ENCODE data around the gene PPP1R9B. TPM values are rescaled to one million over a fixed set of nuclear protein-coding genes. Genes with fewer than 3 reads are reported as not detected.

The PPP1R9B gene
- total and polyA plus RNA-seq, 4 donors: 0.90 to 26.1 (median 7.1) TPM

GRCh38 chr17:50188921-50189549 is 38.6 kb upstream of the PPP1R9B start:
- 84% methylated on average over 11 of the region's 11 CpGs for WGBS
- Histone ChIP-seq H3K9ac (ENCODE audit: low read depth in 1 of 2, low read length in 2 of 2) (no peak overlapping the region), H3K27me3 (ENCODE audit: control insufficient read depth in 4 of 4, insufficient read depth in 4 of 4, low read length in 3 of 4) (no peaks in the 10 kb centered on the region), H3K4me1 (ENCODE audit: control insufficient read depth in 4 of 4, insufficient read depth in 4 of 4, low read length in 3 of 4) (no peaks in the 10 kb centered on the region), H3K9me3 (ENCODE audit: control insufficient read depth in 4 of 4, low read length in 3 of 4) (no peaks in the 10 kb centered on the region), H3K36me3 (ENCODE audit: control insufficient read depth in 4 of 4, insufficient read depth in 3 of 4, low read depth in 1 of 4, low read length in 3 of 4) (peaks cover 0 to 2% (median 0%) of the 10 kb centered on the region in 4 donors), H3K4me3 (ENCODE audit: low read depth in 1 of 3, low read length in 3 of 3) (no peak overlapping the region), H3K27ac (ENCODE audit: low read depth in 1 of 2, low read length in 2 of 2) (no peak overlapping the region)
- no peak for TF ChIP-seq CTCF (IDR thresholded peaks at IDR 0.05; ENCODE audit: low read depth, low read length, missing input control)
- TF ChIP-seq YY1 (IDR thresholded peaks at IDR 0.05): no peak
- no peak for TF ChIP-seq HNF4A (conservative IDR thresholded peaks at IDR 0.05)
- TF ChIP-seq FOXA2 (IDR thresholded peaks at IDR 0.05): no peak
- no peak for DNase-seq (ENCODE audit: low spot score)

- no peaks in the 10 kb centered on the region for H3K27me3 ChIP-seq (ENCODE audit: control insufficient read depth in 4 of 4, insufficient read depth in 4 of 4, low read length in 3 of 4)
- TF ChIP-seq CTCF (IDR thresholded peaks at IDR 0.05; ENCODE audit: low read depth, low read length, missing input control): no peak
- no peak for TF ChIP-seq ATF3 (IDR thresholded peaks at IDR 0.05)
- TF ChIP-seq TAF1 (conservative IDR thresholded peaks at IDR 0.05): no peak
- TF ChIP-seq RXRA (IDR thresholded peaks at IDR 0.05): no peak
- TF ChIP-seq EGR1 (IDR thresholded peaks at IDR 0.05; ENCODE audit: low read depth in 2 of 2): no peak
- no peak for TF ChIP-seq RAD21 (IDR thresholded peaks at IDR 0.05)
- TF ChIP-seq REST (IDR thresholded peaks at IDR 0.05): no peak
- no peak overlapping the region for H3K4me3 ChIP-seq (ENCODE audit: low read depth in 1 of 3, low read length in 3 of 3)
- 86% methylated on average over 13 of the region's 13 CpGs for WGBS
- DNase-seq (ENCODE audit: low spot score): no peak
- no peak overlapping the region for H3K9ac ChIP-seq (ENCODE audit: low read depth in 1 of 2, low read length in 2 of 2)
- H3K27ac ChIP-seq (ENCODE audit: low read depth in 1 of 2, low read length in 2 of 2): no peak overlapping the region
- H3K4me1 ChIP-seq (ENCODE audit: control insufficient read depth in 4 of 4, insufficient read depth in 4 of 4, low read length in 3 of 4): no peaks in the 10 kb centered on the region
- H3K9me3 ChIP-seq (ENCODE audit: control insufficient read depth in 4 of 4, low read length in 3 of 4): no peaks in the 10 kb centered on the region
- peaks cover 0 to 2% (median 0%) of the 10 kb centered on the region in 4 donors for H3K36me3 ChIP-seq (ENCODE audit: control insufficient read depth in 4 of 4, insufficient read depth in 3 of 4, low read depth in 1 of 4, low read length in 3 of 4)
Observed at GRCh38 chr17:50188531-50188920, 38.0 kb upstream of the PPP1R9B start.

Data from liver (tissue), 9 donors.